Stimulated activated CD4-positive, alpha-beta T cell treated with anti-CD3 and anti-CD28 coated beads, TNF-alpha, amount 100 ng/mL, for 48 hours (primary cell): ENCODE measurements around the gene KATNAL1.
"Not testable (repeated sequence)": the region's sequence is repeated elsewhere in the genome, so short reads cannot be mapped to it uniquely, and the experiment has no call there.

Experiments used
- DNase-seq, 3 donors: peaks; one replicate each; pipeline ENCODE4 v3.0.0-alpha.2; 2020; ENCODE audit warnings: low read depth in 3 of 3

The KATNAL1 gene

GRCh38 chr13:30292325-30292724 lies 15.0 kb downstream of the KATNAL1 start:
- DNase-seq: no peak

GRCh38 chr13:30290812-30291436 lies 16.4 kb downstream of the KATNAL1 start:
- DNase-seq: no peak

- DNase-seq: no peak
These were observed 17.8 kb downstream of the KATNAL1 start for GRCh38 chr13:30289533-30289932.

GRCh38 chr13:30286059-30286458 lies 21.3 kb downstream of the KATNAL1 start:
- DNase-seq: not testable (repeated sequence)

- no peak for DNase-seq
These were observed 31.2 kb downstream of the KATNAL1 start for GRCh38 chr13:30276178-30276577.

GRCh38 chr13:30274083-30274482 lies 33.3 kb downstream of the KATNAL1 start:
- DNase-seq: no peak

- not testable (repeated sequence) for DNase-seq
These were observed 37.3 kb downstream of the KATNAL1 start for GRCh38 chr13:30270035-30270434.

- no peak for DNase-seq
These were observed 38.7 kb downstream of the KATNAL1 start for GRCh38 chr13:30268673-30269072.

- DNase-seq: no peak
These were observed 40.6 kb downstream of the KATNAL1 start for GRCh38 chr13:30266756-30267155.

- DNase-seq: not testable (repeated sequence)
These were observed 48.1 kb downstream of the KATNAL1 start for GRCh38 chr13:30259149-30259733.

- DNase-seq: no peak
These were observed 49.8 kb downstream of the KATNAL1 start for GRCh38 chr13:30257468-30258099.

GRCh38 chr13:30256713-30257467 lies 50.5 kb downstream of the KATNAL1 start:
- DNase-seq: no peak

GRCh38 chr13:30255696-30256095 lies 51.7 kb downstream of the KATNAL1 start:
- DNase-seq: no peak

GRCh38 chr13:30253830-30254229 lies 53.5 kb downstream of the KATNAL1 start:
- no peak for DNase-seq

- no peak for DNase-seq
These were observed 59.9 kb downstream of the KATNAL1 start for GRCh38 chr13:30247406-30247805.

- DNase-seq: no peak
These were observed 65.8 kb downstream of the KATNAL1 start for GRCh38 chr13:30241532-30241931.

- DNase-seq: no peak
These were observed 66.7 kb downstream of the KATNAL1 start for GRCh38 chr13:30240608-30241007.

- DNase-seq: no peak
These were observed 72.1 kb downstream of the KATNAL1 start for GRCh38 chr13:30235216-30235615.

- DNase-seq: no peak
These were observed 72.7 kb downstream of the KATNAL1 start for GRCh38 chr13:30234619-30235162.

- no peak for DNase-seq
These were observed 82.6 kb downstream of the KATNAL1 start for GRCh38 chr13:30224732-30225131.

GRCh38 chr13:30222254-30222653 lies 85.1 kb downstream of the KATNAL1 start:
- no peak for DNase-seq

GRCh38 chr13:30216111-30216510 lies 91.2 kb downstream of the KATNAL1 start:
- no peak for DNase-seq
